ENCODE results near the gene OSBPL9.

Gene OSBPL9

GRCh38 chr1:51572365-51572764, 44.5 kb upstream of the OSBPL9 start:
- no peak overlapping the region for H3K27ac ChIP-seq
- TF ChIP-seq ZFX (IDR thresholded peaks at IDR 0.05; ENCODE audit: borderline replicate concordance): no peak
- no peak for TF ChIP-seq CTCF (IDR thresholded peaks at IDR 0.05)

- TF ChIP-seq CTCF (IDR thresholded peaks at IDR 0.05) (no peak), ZFX (IDR thresholded peaks at IDR 0.05; ENCODE audit: borderline replicate concordance) (no peak)
- no peak overlapping the region for H3K27ac ChIP-seq
These were observed 42.1 kb upstream of the OSBPL9 start for GRCh38 chr1:51574796-51575195.

DNA sequence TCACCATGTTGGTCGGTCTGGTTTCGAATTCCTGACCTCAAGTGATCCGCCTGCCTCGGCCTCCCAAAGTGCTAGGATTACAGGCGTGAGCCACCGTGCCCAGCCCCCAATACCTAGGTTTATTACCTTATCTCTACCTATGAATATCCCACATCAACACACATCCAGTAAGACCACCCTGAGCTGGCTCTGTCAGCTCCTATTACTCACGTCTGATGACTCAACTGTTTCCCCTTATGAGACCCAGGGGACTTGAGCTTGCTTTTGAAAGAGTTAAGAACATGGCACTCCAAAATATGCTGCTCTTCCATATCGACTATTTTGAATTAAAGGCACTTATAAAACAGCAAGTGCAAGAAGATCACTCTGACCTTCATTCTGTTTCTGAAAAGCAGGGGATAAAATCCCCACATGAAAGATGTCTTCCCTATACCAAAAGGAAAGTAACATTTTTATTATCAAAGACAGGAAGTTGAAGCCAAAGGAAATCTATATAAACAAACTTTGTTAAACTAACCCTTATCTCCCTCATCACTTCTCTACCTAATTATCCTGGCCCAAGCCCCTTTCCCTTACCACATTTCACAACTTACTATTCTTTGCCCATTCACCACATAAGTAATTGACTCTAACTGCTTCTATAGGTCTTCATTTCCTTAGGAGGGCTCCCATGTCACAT, 41.3 kb upstream of the OSBPL9 start:
- no peak overlapping the region for H3K27ac ChIP-seq
- TF ChIP-seq ZFX (IDR thresholded peaks at IDR 0.05; ENCODE audit: borderline replicate concordance) (no peak), CTCF (IDR thresholded peaks at IDR 0.05) (no peak)

DNA sequence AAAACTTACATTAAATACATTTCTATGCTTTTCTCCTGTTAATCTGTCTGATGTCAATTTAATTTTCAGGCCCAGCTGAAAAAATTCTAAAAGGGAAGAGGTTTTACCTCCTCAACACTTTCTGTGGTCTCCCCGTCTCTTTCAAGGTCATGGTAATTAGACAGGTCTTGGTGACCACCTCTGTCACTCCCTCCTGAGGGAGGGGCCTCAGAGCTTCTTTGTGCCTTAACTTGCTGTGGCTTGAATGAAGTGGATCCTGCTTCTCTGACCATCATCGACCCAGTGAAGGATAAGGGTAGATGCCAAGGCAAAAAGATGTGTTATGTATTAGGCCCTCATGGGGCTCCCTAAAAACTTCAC, 40.8 kb upstream of the OSBPL9 start:
- TF ChIP-seq CTCF (IDR thresholded peaks at IDR 0.05) (no peak), ZFX (IDR thresholded peaks at IDR 0.05; ENCODE audit: borderline replicate concordance) (no peak)
- no peak overlapping the region for H3K27ac ChIP-seq

GRCh38 chr1:51576923-51577322, 40.0 kb upstream of the OSBPL9 start:
- H3K27ac ChIP-seq: no peak overlapping the region
- TF ChIP-seq ZFX (IDR thresholded peaks at IDR 0.05; ENCODE audit: borderline replicate concordance) (no peak), CTCF (IDR thresholded peaks at IDR 0.05) (no peak)

DNA sequence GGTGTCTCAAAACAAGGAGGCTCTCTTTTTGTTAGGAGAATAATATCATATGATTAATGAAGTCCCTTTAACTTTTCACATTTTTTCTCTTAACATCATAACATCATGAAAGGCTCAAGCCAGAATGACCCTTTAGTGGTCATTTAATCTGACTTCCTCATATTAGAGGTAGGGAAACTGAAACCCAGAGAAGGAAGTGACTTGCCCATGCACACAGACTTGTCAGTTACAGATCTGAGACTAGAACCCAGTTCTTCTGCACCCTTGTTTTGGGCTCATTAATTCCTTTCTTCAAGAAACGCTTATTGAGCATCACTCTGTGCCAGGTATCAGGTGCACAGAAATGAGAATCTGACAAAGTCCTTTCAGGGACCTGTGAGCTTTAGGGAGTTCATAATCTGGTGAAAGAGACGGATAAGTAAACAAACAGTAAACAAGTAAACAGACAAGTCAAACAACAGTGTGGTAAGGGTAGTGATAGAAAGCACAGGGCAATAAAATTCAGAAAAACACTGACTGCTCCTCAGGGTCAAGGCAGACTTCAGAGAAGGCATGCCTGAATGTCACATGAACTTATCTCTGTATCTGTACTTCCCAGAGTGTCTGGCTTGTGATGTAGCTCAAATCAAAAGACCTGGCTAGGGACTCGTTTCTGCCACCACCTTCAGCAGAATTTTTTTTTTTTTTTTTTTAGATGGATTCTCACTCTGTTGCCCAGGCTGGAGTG, 38.3 kb upstream of the OSBPL9 start:
- TF ChIP-seq CTCF (IDR thresholded peaks at IDR 0.05) (no peak), ZFX (IDR thresholded peaks at IDR 0.05; ENCODE audit: borderline replicate concordance) (no peak)

DNA sequence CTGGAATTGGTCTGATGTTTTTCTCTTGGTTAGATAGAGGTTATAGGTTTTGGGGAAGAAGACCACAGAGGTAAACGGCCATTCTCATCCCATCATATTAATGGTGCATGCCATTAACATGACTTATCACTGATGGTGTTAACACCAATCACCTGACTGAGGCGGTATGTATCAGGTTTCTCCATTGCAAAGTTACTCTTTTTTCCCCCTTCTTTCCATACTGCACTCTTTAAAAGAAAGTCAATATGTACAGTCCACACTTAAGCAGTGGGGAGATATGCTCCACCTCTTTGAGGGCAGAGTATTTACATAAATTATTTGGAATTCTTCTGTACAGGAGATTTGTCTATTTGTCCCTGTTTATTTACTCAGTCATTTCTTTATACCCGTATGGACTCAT, 35.7 kb upstream of the OSBPL9 start:
- no peak for TF ChIP-seq ZFX (IDR thresholded peaks at IDR 0.05; ENCODE audit: borderline replicate concordance)
- peak; percentile 9; the same call in 1 of the 2 replicates for TF ChIP-seq CTCF (IDR thresholded peaks at IDR 0.05)
- 0 out of 2 replicates have a peak overlapping the region, but pooled peaks have one; percentile 10 for H3K27ac ChIP-seq

More for the DNA sequence above, 38.3 kb upstream of the OSBPL9 start:
- no peak overlapping the region for H3K27ac ChIP-seq

Data from 22Rv1 (cell line).